GM13976 (cell line): Measurements from ENCODE around the gene HOXD13.

ENCODE experiments used
- DNase-seq: peaks from one replicate; pipeline ENCODE4 v3.0.0; 2012; ENCODE audit warnings: low spot score
- in situ Hi-C: fragments of 300-500 bp; cut with MboI; formaldehyde crosslinking; loops from one replicate; pipeline ENCODE4 v1.12.0; 2022; ENCODE audit warnings: low sequenced_read_pairs, mixed read lengths, inconsistent platforms; ENCODE audit not compliant: unreplicated experiment
- TF ChIP-seq, protein P1 (sequence below): IDR thresholded peaks from 2 replicates; pipeline ENCODE4 v1.5.1; 2012; ENCODE audit warnings: borderline replicate concordance, mild to moderate bottlenecking; ENCODE audit not compliant: insufficient read depth; ENCODE audit errors: extremely low read depth, missing control alignments, control extremely low read depth

Gene HOXD13

DNA sequence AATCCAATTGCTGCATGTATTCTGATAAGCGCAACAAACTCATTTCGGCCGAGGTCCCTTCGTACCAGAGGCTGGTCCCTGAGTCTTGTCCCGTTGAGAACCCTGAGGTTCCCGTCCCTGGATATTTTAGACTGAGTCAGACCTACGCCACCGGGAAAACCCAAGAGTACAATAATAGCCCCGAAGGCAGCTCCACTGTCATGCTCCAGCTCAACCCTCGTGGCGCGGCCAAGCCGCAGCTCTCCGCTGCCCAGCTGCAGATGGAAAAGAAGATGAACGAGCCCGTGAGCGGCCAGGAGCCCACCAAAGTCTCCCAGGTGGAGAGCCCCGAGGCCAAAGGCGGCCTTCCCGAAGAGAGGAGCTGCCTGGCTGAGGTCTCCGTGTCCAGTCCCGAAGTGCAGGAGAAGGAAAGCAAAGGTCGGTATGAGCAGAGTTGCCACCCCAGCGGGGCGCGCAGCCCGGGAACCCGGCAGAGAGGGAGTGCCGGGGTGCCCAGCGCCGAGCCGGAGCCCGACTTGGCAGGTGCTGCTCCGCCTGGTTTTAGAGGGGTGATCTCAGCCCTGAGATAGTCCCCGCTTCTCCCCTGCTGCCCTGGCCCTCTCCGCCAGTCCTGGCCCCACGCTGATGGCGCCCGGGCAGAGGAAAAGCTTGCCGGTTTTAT lies 24.8 kb downstream of the HOXD13 start:
- TF ChIP-seq, protein P1, sequence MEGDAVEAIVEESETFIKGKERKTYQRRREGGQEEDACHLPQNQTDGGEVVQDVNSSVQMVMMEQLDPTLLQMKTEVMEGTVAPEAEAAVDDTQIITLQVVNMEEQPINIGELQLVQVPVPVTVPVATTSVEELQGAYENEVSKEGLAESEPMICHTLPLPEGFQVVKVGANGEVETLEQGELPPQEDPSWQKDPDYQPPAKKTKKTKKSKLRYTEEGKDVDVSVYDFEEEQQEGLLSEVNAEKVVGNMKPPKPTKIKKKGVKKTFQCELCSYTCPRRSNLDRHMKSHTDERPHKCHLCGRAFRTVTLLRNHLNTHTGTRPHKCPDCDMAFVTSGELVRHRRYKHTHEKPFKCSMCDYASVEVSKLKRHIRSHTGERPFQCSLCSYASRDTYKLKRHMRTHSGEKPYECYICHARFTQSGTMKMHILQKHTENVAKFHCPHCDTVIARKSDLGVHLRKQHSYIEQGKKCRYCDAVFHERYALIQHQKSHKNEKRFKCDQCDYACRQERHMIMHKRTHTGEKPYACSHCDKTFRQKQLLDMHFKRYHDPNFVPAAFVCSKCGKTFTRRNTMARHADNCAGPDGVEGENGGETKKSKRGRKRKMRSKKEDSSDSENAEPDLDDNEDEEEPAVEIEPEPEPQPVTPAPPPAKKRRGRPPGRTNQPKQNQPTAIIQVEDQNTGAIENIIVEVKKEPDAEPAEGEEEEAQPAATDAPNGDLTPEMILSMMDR: no peak
- in situ Hi-C loops: no loop called here

DNA sequence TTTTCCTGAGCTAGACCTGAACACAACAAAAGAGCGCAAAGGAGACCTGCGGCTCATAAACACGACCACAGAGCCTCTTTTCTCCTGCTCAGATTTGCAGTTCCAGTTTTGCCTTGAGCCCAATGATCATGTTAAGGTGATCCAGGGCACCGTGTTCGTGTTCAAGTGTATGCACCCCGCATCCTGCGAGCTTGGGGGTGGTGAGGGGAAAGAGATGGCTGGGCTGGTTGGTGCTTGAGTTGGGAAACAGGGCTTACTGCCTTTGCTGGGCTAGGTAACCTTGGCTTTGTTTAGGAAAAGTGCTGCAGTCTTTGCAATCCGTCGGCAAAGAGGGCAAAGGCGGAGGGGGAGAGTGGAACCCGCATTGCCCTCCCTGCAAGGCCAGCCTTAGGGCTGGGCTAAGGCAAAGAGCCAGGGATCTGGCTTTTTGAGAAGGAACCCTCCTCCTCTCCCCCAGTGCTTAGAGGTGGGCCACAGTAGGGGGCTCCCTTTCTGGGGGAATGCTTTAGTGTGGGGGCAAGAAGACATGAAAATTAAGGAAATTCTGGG lies 25.4 kb downstream of the HOXD13 start:
- TF ChIP-seq, protein P1: no peak
- no peak for DNase-seq
- in situ Hi-C loops: no loop called here

More for the DNA sequence above, 24.8 kb downstream of the HOXD13 start:
- DNase-seq: no peak

DNA sequence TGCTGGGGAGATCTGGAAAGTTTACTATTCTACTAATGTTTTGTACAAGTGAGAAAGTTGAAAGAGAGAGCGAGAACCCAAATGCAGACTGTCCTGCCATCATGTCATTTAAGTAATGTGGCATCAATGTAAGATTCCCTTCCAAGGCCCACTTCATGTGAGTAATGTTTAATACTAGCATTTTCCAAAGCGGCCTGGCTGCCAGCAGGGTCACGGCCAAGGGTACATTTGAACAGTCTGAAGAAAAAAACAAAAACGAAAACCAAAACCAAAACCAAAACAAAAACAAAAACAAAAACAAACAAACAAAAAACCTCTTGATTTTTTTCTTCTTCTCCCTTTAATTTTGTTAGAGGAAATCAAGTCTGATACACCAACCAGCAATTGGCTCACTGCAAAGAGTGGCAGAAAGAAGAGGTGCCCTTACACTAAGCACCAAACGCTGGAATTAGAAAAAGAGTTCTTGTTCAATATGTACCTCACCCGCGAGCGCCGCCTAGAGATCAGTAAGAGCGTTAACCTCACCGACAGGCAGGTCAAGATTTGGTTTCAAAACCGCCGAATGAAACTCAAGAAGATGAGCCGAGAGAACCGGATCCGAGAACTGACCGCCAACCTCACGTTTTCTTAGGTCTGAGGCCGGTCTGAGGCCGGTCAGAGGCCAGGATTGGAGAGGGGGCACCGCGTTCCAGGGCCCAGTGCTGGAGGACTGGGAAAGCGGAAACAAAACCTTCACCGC lies 26.2 kb downstream of the HOXD13 start:
- DNase-seq: no peak
- TF ChIP-seq, protein P1: peak; percentile 19
- in situ Hi-C loops: no loop called here

DNA sequence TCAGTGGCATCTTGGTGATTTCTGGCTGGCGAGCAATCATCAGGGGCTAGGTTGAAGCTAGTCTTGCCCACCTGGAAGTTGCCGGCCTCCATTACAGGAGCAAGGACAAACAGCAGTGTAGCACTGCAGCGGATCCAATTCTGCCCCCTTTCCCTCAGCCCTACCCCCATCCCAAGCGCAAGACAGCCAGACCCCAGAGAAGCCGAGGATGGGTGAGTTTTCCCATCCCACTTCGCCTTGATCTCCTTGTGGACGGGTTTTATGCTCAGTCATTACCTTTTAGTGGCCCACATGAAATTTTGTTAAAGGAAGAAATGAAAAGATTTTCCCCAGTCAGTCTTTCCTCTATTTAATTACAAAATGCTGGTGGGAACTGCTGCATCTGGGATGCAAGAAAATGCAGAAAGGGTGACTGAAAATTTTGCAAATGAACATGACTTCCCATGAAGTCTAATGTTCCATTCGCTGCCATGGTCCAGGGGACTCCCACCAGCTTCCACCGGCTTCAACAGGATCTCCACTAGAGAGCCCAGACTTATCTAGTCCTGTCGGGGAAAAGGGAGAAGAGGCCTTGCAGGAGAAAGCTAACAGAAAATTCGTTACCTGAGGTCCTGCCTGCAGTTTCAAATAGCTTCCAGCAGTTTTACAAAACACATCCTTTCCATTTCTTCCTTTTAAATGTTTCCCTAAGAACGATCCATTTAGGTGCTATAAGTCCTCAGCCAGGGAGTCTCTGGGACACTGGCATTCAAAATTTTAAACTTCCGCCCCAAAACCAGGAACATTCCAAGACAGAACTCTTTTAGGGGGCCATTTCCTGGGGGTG lies 28.1 kb downstream of the HOXD13 start:
- in situ Hi-C loops: loop anchor here (10.0 kb wide), 1 partner anchor 1034 kb away; no protein-coding TSS in a partner anchor
- DNase-seq: no peak
- TF ChIP-seq, protein P1: no peak

DNA sequence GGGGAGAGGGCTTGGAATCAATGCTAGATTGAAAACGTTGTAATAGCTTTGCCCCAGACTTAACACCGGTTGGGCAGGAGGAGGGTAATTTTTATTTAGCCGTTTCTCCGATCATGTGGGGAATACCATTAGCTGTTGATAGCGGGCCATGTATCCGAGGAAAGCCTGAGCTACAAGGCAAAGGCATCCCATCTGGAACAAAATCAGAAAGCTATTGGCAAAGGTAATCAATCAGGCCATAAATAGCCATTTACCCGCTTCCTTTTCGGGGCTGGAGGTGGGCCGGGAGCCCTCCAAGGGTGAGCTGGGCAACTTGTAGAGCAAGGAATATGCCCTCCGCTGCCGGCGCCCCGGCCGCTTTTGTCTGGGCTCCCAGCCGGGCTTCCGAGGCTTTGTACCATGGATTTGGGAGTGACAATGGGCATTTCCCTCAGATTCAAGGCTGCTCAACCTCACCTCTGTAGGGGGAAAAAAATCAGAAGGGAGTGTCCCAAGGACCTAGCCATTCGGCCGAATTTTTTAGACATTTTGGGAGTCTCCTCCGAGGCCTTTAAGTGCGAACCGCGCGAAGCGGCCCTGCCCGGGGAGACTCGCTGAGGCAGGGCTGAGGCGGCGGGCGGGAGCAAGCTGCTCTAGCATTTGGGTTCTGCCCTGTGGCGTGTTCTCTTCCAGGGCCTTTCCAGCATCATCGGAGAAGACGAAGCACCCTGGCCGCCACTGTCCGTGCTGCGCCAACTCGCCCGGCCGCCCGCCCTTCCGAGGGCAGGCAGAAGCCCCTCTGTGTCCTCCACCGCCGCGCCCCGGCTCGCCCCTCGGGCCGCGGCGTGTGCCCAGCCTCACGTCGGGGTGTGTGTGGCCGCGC lies 28.9 kb downstream of the HOXD13 start:
- in situ Hi-C loops: loop anchor here (10.0 kb wide), 1 partner anchor 1033 kb away; no protein-coding TSS in a partner anchor
- no peak for DNase-seq
- TF ChIP-seq, protein P1: no peak
